GM18858 (cell line): ENCODE data around the gene FASTK.
A peak's percentile ranks its signal among the peaks of the same experiment; 100 is the strongest.

ENCODE experiments used
- ATAC-seq: cut with Tn5 transposase; IDR thresholded peaks from one replicate; pipeline ENCODE4 v1.9.1; 2021; ENCODE audit not compliant: unreplicated experiment

FASTK gene

DNA sequence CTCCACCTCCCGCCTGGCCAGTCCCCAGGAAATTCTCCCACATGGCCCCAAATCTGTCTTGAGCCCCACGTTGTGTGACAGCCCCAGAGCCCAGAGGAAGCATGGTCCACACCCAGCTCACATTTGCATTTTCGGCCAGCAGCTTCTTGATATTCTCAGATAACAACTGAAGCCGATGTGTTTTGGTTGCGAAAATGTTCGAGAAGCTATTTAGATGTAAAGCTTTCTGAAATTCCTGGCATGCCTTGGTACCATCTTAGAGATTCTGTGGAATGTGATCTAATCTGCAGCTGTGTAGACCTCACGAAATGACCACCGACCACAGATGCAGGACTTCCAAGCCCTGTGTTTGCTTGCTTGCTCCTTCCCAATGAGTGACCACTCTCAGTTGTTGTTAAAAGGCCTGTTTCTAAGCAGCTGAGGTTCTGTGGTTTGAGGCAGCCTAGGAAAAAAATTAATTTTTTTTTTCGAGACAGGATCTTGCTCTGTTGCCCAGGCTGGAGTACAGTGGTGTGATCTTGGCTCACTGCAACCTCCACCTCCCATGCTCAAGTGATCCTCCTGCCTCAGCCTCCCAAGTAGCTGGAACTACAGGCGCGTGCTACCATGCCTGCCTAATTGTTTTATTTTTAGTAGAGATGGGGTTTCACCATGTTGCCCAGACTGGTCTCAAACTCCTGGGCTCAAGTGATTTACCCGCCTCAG is 12.4 kb downstream of the FASTK start:
- no peak for ATAC-seq

DNA sequence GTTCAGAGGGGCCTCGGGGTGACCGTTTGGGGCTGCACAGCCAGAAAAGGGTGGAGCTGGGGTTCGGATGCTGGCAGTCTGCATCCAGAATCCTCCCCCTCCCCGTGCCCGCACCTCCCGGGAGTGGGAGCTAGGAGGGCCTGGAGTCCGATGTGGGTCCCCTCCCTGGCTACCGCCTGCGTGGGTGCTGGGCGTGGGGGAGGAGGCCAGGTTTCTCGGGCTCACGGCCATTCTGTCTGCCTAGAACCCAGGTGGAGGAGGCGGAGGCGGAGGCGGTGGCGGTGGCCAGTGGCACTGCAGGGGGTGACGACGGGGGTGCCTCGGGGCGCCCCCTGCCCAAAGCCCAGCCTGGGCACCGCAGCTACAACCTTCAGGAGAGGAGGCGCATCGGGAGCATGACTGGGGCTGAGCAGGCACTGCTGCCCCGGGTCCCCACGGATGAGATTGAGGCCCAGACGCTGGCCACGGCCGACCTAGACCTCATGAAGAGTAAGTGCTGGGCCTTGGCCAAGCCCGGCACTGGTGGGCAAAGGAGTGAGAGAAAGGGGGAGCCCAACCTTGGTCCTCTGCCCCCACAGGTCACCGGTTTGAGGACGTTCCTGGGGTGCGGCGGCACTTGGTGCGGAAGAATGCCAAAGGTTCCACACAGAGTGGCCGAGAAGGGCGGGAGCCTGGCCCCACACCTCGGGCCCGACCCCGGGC is 14.2 kb downstream of the FASTK start:
- no peak for ATAC-seq

DNA sequence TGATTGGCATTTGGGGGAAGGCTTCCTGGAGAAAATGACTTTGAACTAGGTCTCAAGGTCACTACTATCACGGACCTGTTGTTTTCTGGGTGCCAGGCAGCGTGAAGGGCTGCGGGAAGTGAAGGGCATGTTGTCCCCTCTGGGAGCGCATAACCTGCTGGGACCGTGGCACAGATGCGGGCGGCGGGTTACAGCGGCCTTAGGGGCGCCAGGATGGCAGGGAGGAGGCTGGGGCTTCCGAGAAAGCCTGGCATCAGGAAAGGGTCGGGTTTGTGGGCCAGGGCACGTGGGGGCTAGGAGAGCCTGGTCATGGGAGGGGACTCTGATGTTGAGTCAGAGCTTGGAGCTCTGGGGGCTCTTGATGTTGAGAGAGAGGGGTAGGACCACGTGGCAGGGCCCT is 15.1 kb downstream of the FASTK start:
- ATAC-seq = no peak

DNA sequence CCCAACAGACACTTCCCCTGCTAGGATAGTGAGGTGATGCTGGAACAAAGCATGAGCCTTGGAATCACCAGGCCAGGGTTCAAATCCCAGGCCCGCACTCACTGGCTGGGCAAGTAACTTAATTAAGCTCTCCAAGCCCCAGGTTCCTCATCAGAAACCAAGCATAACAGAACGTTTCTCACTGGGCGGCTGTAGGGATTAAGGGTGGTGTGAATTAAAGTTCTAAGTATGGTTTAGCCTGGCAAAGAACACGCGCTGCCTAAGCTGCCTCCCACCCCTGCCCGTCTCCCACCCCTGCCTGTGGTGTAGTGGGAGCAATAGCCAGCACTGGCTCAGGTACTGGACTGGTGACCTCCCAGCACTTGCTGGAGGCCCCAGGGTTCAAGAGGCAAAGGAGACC is 15.6 kb downstream of the FASTK start:
- no peak for ATAC-seq

DNA sequence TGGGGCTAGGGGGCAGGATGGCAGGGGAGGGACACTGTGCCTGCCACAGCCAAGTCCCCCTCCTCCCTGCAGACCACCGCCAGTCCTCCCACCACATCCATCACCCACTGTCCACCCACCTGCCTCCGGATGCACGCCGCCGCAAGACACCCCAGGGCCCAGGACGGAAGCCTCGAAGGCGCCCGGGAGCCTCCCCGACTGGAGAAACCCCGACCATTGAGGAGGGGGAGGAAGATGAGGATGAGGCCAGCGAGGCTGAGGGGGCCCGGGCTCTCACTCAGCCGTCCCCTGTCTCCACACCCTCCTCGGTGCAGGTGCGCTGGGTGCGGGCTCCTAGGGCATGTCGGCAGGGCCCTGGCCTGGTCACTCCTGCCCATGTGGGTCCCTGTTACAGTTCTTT is 16.2 kb downstream of the FASTK start:
- no peak for ATAC-seq

DNA sequence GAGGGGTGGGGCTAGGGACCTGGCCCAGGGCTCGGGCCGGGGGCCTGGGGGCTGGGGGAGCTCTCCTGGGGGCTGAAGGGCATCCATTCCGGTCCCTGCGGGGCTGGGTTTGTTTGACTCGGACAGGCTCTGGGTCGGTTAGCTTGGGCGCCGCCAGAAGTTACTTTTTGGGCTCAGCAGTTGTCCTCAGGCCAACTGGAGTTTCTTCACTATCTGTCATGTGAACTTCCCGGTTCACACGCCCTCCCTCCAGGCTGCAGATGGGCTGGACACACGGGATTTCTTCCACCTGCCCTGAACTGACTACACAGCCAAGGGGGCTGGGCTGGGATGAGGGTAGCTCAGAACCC is 17.4 kb downstream of the FASTK start:
- ATAC-seq = no peak

DNA sequence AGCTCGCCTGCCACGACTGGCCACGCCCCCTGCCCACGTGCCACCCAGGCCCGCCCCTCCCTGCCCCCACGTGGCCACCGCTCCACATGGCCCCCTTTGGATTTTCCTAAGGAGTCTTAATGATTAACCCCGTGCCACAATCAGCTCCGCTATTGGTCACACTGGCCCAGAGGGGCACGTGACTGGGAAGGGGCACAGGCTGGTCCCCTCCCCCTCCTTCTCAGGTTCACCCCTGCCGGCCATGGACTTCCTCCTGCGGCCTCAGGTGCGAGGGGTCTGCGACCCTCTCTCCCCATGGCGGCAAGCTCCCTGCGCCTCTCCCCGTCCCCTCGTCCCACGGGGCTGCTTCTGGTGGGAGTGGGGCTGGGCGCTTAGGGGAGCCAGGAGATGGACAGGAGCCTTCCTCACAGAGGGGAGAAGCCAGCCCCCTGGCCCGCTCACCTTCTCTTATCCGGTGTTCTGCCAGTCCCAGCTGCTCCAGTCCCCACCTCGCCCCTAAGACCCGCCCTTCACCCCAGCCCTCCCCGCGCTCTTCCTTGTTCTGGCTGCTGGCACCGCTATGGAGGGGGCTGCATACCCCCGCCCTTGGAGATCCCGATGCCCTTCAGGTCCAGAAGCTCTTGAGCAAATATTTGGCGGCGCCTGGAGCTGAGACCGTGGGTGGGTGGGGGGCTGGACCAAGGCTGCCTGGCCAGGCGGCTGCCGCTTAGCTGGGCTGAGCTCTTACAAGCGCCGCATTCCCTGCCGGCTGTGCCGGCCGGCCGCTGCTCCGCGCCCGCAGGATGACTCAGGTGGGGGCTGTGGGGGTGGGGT is 18.0 kb downstream of the FASTK start:
- no peak for ATAC-seq

DNA sequence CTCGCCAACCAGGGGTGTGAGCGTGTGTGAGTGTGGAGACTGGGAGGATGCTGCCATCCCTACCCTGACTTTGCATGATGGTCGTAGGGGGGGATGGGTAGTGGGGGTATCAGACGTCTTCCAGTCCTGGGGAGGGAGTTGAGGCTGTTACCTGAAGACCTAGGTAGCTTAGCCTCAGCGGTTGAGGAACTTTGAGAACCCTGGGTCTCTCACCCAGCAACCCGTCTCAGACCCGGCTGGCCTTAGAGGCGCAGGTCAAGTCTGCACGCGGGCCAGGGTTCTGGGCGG is 18.6 kb downstream of the FASTK start:
- ATAC-seq = no peak

DNA sequence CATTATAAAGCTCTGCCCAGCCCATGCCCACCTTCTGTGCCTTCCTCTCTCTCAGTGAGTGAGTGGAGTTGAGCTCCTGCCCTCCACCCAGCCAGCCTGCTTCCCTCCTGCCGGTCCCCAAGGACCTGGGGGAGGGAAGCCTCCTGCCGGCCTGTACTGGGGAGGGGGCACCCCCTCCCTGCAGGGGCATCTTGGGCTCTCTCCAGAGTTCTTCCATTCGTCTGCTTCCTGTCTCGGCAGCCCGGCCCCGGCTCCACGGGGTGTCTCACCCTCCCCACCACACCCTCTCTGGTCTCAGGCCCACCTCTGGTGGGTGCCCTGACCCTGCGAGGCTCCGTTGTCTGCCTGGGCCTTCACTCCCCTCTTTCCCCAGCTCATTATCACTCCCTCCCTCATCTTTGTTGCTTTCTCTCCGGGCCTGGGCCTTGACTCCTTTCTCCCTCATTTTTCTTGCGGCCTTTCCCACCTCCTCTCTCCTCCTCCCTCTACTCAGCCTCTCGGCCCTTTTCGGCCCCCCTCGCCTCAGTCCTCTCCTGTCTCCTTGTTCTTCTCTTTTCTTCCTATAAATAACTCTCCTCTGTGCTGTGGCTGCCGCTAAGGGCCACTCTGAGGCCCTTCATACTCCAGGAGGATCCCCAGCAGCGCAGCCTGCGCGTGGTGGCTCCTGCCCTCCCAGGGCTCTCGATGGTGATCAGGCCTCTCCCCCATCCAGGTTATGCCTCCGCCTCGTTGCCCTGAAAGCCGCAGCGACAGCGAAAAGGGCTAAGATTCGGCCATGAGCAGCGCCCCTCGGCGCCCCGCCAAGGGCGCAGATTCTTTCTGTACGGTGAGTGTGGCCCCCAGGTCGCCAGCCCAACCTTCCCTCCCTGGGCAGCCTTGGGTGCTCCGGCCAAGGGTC is 19.1 kb downstream of the FASTK start:
- no peak for ATAC-seq

DNA sequence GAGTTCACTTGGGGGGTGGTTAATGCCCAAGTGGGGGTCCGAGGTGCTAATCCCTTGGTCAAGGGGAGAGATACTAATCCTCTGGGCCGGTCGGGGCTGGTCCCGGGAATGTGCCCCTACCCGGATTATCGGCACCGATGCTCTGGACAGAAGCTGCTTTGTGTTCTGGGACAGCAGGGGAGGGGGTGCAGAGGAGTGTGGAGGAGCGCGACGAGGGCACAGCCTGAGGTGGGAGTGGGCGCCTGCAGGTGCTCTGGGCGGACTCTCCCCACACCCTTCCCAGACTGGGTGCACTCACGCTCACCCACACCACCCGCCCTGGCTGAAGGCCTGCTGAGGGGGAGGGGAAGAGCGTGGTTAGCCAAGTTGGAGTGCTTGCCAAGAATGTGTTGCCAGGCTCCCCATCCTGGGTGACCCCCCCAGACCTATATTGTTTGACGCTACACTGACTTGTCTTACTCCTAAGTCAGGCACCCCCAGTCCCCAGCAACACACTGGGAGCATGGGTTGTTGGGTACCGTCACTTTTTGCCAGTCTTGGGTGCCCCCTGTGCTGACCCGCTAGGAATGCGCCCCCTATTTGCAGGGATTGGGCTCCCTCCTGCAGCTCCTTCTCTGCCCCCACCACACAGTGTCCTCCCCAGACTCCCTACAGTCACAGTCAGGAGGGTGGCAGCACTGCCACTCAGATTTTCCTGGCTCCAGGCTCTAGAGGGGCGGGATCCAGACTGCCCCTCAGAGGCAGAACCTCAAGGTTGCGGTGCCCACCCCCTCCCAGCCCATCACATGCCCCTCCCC is 20.0 kb downstream of the FASTK start:
- no peak for ATAC-seq

DNA sequence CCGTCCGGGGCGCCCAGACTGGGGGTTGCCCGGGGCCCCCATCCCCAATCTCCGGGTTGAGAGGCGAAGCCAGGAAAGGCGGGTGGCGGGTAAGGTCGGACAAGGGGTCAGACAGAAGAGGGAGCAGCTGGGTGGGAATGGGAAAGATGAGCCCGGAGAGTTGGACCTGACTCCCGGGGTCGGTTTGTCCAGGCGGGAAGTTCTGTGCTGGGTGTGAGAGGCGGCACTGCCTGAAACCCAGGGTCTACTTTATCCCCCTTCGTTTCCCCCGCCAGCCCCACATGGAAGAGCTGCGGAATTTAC is 20.5 kb downstream of the FASTK start:
- no peak for ATAC-seq

DNA sequence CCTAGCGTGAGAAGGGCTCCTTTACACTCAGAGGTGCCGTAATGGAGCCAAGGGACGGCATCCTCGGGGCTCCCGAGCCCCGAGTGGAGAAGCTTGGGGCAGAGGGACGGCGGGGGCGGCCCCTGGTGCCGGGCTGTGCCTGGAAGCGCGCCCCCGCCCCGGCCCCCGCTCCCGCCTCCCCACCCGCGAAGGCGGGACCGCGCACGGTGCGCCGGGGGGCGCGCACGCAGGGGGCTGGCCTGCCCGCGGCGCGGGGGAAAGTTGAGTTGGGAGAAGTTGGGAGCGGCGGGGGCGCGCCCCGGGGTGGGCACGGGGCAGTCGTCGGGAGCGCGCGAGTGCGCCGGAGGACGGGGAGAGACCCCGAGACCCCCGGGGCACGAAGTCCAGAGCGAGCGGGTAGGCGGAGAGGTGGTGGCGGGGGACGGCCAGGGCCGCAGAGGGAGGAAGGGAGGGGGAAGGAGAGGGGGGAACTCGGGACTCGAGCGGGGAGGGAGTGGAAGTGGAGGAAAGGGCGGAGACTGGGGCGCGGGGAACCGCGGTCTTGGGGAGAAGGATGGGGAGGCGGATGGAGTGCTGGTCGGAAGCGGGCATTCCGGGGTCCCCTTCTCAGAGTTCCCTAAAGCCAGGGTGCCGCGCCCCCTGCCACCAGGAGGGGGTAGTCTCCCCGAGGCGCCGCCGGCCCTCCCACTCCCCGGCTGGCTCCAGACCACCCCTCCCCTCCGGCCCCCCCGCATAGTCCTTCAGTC is 21.1 kb downstream of the FASTK start, which contains the start of gene SLC4A2:
SLC4A2 (plus strand) TSS at position 223 of the 746 bp plus-strand sequence. CDS start 2,399 bp downstream, outside the sequence.
- ATAC-seq = no peak

DNA sequence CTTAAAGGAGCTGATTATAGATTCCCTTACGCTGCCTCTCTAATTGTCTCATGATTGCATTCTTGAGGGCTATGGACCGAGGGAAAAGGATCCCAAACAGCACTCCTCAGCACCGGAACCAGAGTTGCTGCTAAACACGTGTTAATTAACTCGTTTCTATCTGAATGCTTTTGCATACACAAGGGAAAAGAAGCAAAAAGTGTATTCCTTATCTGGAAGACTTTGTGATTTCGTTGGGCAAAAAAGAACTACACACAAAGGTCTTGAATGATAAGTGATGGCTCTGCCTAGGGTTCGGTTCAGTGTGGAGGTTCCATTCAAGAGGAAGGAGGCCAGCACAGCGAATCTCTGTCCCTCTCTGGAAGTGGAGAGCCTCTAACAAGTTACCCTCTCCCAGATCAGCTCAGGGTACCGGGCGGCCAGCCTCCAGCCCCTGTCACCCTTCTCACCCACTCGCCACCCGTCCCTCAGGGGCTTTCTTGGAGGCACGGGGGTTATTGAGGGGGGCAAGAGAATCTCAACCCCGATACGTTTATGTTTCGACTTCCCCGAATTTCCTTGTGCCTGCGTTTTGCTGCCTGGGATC is 21.7 kb downstream of the FASTK start:
- ATAC-seq = no peak

DNA sequence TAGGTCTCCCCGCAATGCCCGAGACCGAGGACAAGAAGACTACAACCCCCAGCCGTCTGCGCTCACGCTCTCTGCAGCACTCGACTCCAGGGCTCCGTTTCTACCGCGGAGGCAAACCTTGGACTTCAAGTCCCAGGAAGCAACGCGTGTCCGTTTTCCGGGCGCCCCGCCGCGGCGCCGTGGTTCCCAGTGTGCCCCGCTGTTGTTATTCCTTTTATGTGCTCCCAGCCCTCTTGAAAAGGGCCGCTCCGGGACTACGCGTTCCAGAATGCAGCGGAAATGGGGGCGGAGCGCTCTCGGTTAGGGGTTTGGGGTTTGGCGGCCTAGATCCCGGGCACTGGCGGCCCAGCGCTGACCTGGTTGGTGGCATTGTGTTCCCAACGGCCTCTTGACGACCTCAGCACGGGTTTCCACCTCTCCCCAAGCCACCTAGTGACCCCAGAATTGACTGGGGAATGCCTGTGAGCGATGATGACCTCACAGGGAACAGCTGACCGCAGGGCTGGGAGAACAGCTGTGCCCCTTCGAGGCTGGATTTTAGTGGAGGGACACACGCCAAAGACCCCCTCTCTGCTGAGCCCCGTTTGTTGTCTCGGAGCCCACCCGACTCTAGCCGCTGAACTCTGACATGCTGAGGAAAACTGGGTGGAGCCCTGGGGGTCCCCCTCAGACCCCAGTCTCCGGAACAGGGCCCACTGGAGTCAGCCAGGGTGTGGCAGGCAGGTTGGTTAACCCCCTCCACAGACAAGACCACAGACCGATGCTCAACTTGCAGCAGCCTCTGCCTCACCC is 22.4 kb downstream of the FASTK start:
- ATAC-seq = peak; percentile 81

DNA sequence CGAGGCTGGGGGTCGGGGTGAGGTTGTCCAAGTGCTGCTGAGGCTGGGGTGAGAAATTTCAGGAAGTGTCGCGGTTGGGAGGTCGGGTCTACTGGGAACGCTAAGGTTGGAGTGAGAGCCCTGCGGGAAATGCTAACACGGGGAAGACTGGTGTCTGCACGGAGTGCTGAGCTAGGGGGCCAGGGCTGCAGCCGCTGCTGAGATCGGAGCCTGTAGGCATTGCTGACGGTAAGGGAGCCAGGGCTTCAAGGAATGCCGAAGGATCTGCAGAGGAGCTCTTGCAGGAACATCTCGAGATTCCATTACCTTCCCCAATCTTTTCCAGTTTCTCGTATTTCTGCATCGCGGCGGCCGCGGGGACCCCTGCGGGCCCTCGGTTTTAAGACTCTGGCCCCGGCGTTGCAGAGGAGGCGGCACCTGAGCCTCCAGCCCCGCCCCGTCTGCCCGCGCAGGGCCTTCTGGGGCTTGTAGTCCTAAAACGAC is 23.1 kb downstream of the FASTK start, which contains the start of gene CDK5:
CDK5 (minus strand) TSS at position 392 of the 483 bp plus-strand sequence; CDS start at position 343, 49 bp downstream.
- peak; percentile 11 for ATAC-seq

DNA sequence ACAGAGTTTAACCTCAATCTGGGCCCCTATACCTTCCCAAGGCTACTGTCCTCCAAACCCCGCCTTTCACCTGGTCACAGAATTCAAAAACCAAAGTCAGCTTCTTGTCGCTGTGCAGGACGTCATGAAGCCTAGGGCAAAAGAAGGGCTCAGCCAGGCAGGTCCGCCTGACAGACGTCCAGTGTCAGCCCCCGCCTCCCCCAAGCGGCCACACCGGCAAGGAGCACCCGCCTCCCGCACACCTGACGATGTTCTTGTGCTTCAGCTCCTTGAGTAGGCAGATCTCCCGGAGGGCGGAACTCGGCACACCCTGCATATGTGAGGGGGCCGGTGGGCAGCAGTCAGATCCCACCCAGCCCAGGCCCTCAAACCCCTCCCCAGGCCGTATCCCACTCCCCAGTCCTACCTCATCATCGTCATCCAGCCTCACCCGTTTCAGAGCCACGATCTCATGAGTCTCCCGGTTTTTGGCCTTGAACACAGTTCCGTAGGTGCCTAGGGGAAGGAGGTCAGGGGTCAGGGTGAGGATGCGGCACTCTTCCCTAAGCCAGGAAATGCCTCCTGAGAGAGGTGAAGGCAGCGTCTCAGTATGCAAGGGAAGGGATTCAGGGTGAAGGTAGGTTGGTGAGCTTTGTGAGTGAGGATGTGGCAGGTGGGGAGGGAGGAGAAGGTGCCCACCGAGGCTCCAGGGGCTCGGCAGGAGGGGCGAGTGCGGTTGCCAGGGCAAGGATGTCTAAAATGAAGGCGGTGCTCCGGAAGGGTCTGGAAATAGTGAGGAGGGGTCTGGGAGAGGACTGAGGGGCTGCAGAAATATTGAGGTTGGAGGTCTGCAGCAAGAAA is 23.7 kb downstream of the FASTK start:
- ATAC-seq = no peak

DNA sequence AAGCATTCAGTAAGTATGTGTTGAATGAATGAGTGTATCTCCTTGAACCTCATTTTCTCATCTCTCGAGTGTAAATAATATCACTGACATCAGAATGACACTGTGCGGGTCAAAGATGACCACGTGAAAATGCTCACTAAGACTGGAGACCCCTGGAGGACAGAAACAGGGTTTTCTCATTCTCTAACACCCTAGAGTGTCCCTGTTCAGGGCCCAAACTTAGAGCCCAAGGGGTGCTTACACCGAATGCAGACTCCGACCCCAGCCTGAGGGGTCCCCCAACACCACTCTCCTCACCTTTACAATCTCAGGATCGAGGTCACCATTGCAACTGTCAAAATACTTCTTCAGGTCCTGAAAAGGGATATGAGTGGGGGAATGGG is 24.3 kb downstream of the FASTK start:
- no peak for ATAC-seq
